ENCODE measurements around the gene REST.
A peak's percentile ranks its signal among the peaks of the same experiment; 100 is the strongest.

REST gene

DNA sequence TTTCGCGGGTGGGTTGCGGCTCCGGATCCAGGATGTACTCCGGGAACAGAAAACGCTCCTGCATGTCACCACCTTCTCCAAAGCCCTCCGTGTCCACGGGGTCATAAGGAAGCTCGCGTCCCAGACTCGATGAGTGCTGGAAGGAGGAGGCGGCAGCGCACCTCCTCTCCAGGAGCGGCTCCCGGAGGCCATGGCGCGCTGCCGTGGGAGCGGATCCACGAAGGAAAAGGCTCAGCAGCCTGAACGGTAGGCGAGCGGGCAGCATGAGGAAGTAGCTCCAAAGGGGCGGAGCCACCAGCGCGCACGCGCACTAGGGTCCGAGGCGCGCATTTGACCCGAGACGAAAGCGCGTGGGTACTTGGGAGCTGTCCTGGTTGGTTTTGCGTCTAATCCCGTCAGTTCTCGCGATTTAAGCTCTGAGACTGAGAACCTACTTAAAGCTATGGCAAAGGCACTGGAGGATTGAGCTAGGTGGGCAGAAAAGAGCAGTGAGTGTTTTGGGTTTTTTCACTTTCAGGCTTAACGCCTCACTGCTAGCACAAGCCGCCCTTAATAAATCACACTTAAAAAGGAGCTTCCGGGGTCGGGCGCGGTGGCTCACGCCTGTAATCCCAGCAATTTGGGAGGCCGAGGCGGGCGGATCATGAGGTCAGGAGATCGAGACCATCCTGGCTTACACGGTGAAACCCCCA is 69.8 kb downstream of the REST start, which contains the start of gene NOA1:
Gene NOA1 (minus strand): TSS at position 286 of the 692 bp plus-strand sequence. CDS start 21 bp downstream, at position 265.
- peak; percentile 99 for DNase-seq (ENCODE audit: low spot score)

DNA sequence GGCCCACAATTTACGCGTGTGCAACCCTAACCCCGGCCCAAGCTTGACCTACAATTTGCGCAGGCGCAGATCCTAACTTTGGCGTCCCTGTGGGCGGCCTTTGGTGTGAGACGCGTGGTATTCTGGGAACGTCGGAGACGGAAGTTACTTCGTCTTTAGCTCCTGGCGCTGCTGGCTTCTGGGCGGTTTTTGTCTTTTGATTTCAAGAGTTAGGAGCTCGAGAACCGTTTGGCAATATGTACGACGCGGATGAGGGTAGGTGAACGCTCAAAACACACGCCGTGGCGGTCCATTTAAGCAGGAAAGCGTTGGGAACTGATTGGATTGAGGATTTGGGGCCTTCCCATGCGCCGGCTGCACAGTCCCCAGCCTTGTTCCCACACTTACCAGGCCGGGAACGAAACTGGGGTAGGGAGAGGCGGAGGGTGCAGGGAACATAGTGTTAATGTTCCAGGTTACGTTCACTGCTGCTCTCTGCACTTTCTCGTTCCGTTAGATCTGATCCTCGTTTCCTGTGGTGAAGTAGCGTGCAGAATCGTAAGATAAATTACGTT is 71.1 kb downstream of the REST start, which contains the start of gene POLR2B:
Gene POLR2B (plus strand): TSS at position 147 of the 554 bp plus-strand sequence. CDS start 90 bp downstream, at position 237.
- peak; percentile 90 for DNase-seq (ENCODE audit: low spot score)

DNA sequence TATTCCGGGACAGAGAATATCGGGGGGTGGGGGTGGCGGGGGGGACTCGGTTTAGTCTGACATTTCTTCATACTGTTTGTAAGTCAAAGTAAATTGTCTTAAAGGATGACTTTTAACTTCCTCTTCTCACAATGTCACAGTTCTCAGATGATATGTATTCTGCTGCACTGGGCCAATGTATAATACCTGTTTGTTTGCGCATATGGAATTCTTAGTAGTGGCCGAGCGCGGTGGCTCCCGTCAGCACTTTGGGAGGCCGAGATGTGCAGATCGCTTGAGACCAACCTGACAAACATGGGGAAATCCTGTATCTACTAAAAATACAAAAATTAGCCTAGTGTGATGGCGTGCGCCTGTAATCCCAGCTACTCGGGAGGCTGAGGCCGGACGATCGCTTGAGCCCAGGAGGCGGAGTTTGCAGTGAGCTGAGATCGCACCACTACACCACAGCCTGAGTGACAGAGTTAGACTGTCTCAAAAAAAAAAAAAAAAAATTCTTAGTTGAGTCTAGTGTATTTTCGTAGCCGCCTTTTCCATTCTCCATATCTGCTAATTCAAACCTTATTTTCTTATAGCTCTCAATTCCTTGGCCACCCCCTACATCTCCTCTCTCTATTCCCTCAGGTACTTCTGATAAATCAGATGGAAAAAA is 71.8 kb downstream of the REST start:
- DNase-seq (ENCODE audit: low spot score) = no peak

DNA sequence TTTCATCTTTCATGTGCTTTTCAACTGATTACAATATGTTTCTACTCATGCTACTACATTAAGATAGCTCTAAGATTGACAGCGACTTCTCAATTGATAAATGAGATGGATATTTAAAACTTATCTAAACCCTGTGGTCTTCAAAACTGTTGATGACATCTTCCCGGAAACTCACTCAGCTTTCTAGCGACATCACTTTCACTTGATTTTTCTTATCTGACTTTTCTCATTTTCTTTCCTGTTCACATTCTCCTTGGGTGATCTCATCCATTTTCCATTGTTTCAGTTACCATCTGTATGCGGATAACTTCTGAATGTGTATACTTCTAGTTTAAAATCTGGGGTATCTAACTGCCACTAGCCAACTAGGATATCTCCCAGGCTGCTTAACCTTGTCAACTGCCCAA is 74.1 kb downstream of the REST start:
- no peak for DNase-seq (ENCODE audit: low spot score)

DNA sequence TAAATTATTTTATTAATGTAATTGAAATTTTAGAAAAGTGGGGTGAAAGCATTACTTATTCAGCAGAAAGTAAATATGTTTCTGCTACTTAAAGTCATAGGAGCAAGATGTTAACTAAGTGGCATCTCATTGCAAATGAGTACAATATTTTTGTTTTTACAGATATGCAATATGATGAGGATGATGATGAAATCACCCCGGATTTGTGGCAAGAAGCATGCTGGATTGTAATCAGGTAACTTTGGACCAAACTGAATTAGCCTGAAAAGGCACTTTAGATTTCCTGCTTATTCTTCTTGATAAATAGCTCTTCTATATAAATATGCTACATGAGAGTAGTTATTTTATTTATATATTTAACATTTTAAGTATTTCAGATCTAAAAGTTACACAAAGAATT is 78.5 kb downstream of the REST start:
- DNase-seq (ENCODE audit: low spot score) = no peak

DNA sequence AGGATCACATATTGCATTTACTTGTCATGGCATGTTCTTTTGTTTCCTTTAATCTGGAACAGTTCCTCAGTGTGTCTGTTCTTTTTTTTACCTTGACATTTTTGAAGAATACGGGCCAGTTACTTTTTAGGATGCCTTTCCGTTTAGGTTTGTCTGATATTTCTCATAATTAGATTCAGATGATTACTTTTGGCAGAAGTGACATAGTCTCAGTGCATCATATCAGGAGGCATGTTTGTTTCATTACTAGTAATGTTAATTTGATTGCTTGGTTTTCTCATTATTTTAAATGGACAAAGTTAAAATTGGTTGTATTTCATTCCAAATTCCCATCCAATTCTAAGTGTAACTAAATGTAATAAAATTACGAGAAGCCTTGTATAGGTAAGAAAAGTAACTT is 79.3 kb downstream of the REST start:
- no peak for DNase-seq (ENCODE audit: low spot score)

DNA sequence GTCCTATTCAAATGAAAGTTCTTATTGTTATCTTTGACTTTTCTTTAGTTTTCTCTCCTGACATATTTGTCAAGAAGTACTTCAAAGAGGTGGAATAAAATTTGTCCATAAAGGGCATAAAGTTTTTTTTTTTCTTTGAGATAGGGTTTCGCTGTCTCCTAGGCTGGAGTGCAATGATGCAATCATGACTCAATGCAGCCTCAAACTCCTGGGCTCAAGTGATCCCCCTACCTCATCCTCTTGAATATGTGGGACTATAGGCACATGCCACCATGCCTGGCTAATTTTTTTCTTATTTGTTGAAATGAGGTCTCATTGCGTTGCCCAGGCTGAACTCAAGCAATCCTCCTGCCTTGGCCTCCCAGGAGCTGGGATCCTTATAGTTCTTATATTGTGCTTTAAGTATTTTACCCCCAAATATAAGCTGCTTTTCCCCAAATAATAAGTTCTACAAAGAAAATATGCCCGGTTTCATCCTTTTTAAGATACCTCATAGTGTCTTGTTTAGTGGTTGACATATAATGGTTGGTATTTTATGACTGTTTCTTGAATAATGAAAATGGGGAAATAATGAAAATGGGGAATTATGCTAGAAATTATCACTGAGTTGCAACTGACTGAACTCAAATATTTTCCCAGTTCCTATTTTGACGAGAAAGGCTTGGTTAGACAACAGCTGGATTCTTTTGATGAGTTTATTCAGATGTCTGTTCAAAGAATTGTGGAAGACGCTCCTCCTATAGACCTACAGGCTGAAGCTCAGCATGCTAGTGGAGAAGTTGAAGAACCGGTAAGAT is 82.6 kb downstream of the REST start:
- DNase-seq (ENCODE audit: low spot score) = no peak

DNA sequence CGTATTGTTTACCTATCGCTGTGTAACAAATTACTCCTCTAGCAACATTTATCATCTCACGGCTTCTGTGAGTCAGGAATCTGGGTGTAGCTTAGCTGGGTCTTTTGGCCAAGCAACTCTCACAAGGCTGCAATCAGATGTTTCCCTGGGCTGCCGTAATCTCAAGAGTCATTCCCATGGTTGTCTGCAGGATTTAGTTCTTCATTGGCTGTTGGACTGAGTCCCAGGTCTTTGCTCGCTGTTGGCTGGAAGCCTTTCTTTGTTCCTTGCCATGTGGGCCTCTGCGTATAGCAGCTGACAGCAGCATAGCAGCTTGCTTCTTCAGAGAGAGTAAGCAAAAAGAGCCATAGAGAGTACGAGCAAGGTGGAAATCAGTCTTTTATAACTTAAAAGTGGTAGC is 87.8 kb downstream of the REST start:
- DNase-seq (ENCODE audit: low spot score) = peak; percentile 74

DNA sequence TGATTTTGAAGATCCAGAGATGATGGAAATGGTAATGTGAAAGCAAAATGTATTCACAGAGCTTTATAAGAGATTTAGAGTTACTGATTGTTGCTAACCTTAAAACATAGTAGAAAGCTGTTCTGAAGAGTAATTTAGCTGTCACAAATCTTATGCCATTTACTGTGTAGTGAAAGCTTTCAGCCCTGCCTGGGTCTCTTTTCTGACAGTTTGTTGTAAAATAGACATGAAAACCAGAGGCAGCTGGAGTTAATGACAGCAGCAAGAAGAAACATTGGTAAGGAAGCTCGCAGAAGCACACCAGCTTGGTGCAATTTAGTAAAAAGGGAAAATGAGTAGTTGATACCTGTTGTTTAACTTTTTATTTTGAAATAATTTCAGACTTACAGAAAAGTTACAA is 92.1 kb downstream of the REST start:
- DNase-seq (ENCODE audit: low spot score) = no peak

DNA sequence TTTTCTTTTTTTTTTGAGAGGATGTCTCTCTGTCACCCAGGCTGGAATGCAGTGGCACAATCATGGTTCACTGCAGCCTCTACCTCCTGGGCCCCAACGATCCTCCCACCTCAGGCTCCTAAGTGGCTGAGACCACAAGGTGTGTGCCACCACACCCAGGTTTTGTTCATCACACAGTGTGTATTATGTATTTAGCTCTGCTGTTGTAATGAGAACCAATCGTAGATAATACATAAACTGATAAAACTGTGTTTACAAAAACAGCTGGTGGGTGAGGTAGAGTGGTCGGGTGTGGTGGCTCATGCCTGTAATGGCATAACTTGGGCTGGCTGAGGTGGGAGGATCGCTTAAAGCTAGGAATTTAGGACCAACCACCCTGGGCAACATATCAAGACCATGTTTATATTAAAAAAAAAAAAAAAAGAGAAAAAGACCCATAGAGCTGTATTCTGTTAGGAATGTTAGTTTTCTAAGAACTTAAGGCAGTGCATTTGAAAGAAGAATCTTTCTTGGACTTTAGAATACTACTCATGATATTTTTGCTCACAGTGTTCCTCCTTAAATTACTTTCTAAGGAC is 105.9 kb downstream of the REST start:
- no peak for DNase-seq (ENCODE audit: low spot score)

All from left forelimb (tissue), 1 donor.